Colonic mucosa (tissue), 4 donors: ENCODE data around the gene PRPF4. TPM values are rescaled to one million over a fixed set of nuclear protein-coding genes. Genes with fewer than 3 reads are reported as not detected.

ENCODE experiments used
- DNase-seq: peaks from one replicate; pipeline ENCODE4 v3.0.0-alpha.2; 2020
- H3K27ac ChIP-seq: fragments of 200-600 bp; one replicate; pipeline ENCODE4 v1.8.0; 2021
- H3K27me3 ChIP-seq: fragments of 200-600 bp; one replicate; pipeline ENCODE4 v1.8.0; 2021
- H3K36me3 ChIP-seq: fragments of 200-600 bp; one replicate; pipeline ENCODE4 v1.8.0; 2021
- H3K4me1 ChIP-seq: fragments of 200-600 bp; one replicate; pipeline ENCODE4 v1.8.0; 2021; ENCODE audit warnings: mild to moderate bottlenecking
- H3K4me3 ChIP-seq: fragments of 200-600 bp; one replicate; pipeline ENCODE4 v1.8.0; 2021
- H3K9ac ChIP-seq, 2 donors: one replicate each; pipeline ENCODE4 v1.7.0; 2013; ENCODE audit warnings: control low read depth in 2 of 2, low read depth in 2 of 2, low read length in 2 of 2
- H3K9me3 ChIP-seq: fragments of 200-600 bp; one replicate; pipeline ENCODE4 v1.8.0; 2021
- intact Hi-C: fragments of 100-400 bp; cut with DNase I; formaldehyde crosslinking; loops from one replicate; pipeline ENCODE4 v1.14.1; 2022
- total RNA-seq, 2 donors: library from RNA; stranded (reverse); fragmentation: NEBNext Ultra II Directional in 1 of 2; extraction: Animal tissue kit (Norgen Biotek cat#: 25700) in 1 of 2; gene quantifications; one replicate each; pipeline ENCODE4 v1.2.1, GENCODE V29; 2021
- TF ChIP-seq, protein P1 (sequence below): fragments of 200-600 bp; IDR thresholded peaks from one replicate; pipeline ENCODE4 v1.8.0; 2022; ENCODE audit warnings: antibody characterized with exemption, mild to moderate bottlenecking
- donor health status: healthy.
- donor health status: DM: no; HTN: no; CAD: no.
- donor health status: DM: no; HTN: no; CAD: no.

Gene PRPF4
- total RNA-seq, 2 donors from 2014 or later: 16.0 to 25.9 TPM

DNA sequence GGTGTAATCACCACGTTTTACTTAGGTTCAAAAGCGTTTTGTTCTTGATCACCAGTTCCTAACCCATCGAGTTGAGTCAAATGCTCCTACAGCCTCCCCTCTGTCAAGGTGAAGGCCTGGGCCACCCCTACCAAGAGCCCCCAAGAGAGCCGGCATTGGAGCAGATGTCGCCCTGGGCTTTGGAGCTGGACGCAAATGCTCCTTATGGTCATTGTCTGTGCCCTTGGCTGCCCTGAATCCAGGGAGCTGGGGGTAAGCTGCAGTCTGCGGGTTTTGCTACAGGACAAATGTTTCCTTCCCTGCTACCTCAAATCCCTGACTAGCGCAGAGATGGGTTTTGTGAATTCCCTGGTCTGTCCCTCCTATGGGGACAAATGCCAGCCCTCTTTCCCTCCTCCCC lies 22.9 kb downstream of the PRPF4 start:
- Histone ChIP-seq H3K27me3 (no peaks in the 10 kb centered on the region), H3K4me3 (no peak overlapping the region), H3K36me3 (no peaks in the 10 kb centered on the region), H3K9ac (no peak overlapping the region), H3K4me1 (peaks cover 7% of the 10 kb centered on the region), H3K27ac (no peak overlapping the region), H3K9me3 (no peaks in the 10 kb centered on the region)
- TF ChIP-seq, protein P1, sequence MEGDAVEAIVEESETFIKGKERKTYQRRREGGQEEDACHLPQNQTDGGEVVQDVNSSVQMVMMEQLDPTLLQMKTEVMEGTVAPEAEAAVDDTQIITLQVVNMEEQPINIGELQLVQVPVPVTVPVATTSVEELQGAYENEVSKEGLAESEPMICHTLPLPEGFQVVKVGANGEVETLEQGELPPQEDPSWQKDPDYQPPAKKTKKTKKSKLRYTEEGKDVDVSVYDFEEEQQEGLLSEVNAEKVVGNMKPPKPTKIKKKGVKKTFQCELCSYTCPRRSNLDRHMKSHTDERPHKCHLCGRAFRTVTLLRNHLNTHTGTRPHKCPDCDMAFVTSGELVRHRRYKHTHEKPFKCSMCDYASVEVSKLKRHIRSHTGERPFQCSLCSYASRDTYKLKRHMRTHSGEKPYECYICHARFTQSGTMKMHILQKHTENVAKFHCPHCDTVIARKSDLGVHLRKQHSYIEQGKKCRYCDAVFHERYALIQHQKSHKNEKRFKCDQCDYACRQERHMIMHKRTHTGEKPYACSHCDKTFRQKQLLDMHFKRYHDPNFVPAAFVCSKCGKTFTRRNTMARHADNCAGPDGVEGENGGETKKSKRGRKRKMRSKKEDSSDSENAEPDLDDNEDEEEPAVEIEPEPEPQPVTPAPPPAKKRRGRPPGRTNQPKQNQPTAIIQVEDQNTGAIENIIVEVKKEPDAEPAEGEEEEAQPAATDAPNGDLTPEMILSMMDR: no peak
- no peak for DNase-seq
- intact Hi-C loops: no loop called here

DNA sequence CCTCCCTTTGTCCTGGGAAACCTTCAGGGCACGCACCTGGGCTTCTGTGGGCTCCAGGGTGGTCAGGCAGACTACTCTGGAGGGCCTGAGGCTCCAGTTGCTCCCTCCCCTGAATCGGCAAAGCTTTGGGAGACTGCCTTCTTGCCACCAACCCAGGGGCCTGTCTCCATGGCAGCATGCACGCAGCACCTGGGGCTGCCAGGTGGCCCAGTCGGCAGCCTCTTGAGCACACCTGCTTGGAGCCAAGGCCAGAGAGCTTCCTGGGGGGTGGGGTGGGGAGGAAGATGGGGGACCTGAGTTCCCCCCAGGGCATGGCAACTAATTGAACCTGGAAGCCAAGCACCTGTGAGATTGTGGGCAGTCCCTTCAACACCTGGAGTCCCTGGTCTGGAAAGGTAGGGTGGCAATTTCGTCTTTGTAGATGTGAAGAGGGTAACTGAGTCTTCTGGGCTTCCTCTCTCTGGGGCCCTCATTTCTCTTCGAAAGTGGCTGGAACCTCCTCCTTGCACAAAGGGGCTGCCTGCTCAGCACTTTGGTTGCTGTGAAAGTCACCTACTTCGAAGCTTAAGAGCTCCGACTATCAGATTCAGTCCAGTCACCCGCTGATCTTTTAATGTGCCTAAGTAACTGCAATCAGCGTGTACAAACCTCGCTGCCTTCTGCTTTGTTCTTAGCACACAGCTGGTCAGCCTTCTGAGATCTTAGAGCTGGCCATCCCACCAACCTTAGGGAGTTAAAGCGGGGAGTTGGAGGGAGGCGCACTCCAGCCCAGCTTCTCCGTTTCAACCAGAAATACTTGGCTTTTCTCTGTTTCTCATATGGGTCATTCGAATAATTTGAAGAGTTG lies 23.7 kb downstream of the PRPF4 start:
- intact Hi-C loops: no loop called here
- DNase-seq: no peak
- TF ChIP-seq, protein P1: no peak

DNA sequence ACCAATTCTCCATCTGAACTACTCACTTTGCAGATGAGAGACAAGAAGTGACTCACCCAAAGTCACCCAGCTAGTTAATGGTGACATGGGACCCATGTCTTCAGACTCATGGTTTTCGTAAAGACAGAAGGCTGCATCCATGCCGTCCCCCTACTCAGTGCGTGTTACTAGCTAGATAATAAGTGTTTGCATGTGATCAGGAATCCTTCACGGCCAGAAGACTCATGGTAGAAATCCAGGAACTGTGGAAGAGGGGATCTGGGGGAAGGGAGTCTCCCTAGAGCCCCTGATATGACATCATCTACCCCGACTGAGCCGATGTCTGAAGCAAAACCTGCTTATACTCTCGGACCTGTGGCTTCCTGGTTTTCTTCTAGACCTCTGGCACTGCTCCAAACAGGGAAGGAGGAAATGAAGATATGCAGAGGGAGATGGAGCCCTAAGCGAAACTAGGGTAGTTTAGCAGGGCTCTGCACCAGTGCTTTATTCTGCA lies 24.4 kb downstream of the PRPF4 start:
- DNase-seq: peak; percentile 79
- Histone ChIP-seq H3K4me3 (no peak overlapping the region), H3K9me3 (no peaks in the 10 kb centered on the region), H3K27ac (no peak overlapping the region), H3K36me3 (no peaks in the 10 kb centered on the region), H3K4me1 (peaks cover 7% of the 10 kb centered on the region), H3K27me3 (no peaks in the 10 kb centered on the region), H3K9ac (peak overlapping the region in 1 of 2 donors; percentile 51)
- intact Hi-C loops: no loop called here
- TF ChIP-seq, protein P1: no peak

More for the DNA sequence above, 23.7 kb downstream of the PRPF4 start:
- Histone ChIP-seq H3K27me3 (no peaks in the 10 kb centered on the region), H3K9me3 (no peaks in the 10 kb centered on the region), H3K36me3 (no peaks in the 10 kb centered on the region), H3K4me3 (no peak overlapping the region), H3K4me1 (peaks cover 7% of the 10 kb centered on the region), H3K27ac (no peak overlapping the region), H3K9ac (no peak overlapping the region)

DNA sequence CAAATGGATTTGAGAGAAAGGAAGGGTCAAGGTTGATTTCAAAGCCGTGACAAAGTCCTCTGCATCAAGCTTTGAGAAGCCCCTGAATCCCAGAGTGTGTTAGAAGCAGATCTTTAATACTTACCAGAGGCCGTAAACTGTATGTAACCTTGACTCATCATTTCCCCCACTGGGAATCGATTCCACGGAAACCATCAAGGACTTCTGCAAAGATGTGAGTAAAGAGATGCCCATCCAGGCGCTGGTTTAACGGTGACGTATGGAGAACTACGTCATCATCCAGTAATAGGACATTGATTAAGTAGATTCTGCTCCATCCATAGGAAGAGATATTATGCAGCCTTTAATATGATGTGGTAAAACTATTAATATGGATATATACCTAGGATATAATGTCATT lies 26.1 kb downstream of the PRPF4 start:
- H3K9me3 ChIP-seq: no peaks in the 10 kb centered on the region
- intact Hi-C loops: no loop called here
- no peak overlapping the region for H3K27ac ChIP-seq
- no peaks in the 10 kb centered on the region for H3K27me3 ChIP-seq
- peaks cover 7% of the 10 kb centered on the region for H3K4me1 ChIP-seq
- DNase-seq: no peak
- TF ChIP-seq, protein P1: no peak
- H3K4me3 ChIP-seq: no peak overlapping the region
- no peak overlapping the region for H3K9ac ChIP-seq
- H3K36me3 ChIP-seq: no peaks in the 10 kb centered on the region

DNA sequence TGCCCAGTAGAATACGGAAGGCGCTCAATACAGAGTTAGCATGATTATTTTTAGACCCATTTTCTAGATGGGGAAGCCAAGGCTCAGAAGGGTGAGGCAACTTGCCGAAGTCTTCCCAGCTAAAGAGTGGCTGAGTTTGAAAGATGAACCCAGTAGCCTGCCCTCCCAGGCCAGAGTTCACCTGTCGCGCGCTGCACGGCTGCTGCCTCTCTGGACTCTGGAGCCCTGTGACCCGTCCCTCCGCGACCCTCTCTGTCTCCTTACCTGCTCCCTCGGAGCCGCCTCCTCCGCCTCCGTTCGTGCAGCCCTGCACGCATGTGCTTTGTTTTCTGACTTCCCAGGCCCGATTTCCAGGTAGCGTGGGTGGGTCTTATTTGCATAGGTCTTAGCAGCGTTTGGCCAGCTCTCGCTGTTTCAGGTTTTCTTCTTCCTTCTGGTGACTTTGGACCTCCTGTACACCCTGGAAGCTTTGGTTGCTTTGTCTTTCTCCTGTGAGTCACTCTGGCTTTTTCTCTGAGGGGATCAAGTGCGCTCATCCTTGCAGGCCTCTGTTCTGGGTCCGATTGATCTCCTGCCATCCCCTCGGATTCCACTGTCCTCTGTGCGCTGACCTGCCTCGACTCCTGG lies 27.4 kb downstream of the PRPF4 start, which contains the start of gene RNF183:
RNF183 (minus strand) TSS at position 585 of the 627 bp plus-strand sequence. CDS start 5,192 bp downstream, outside the sequence.
- H3K4me3 ChIP-seq: no peak within 1 kb of the TSS
- no peaks in the 10 kb centered on the region for H3K36me3 ChIP-seq
- no peaks in the 10 kb centered on the region for H3K9me3 ChIP-seq
- intact Hi-C loops: no loop called here
- H3K27ac ChIP-seq: no peak within 1 kb of the TSS
- TF ChIP-seq, protein P1: no peak
- H3K9ac ChIP-seq: peak within 1 kb of the TSS in 1 of 2 donors; percentile 2
- DNase-seq: peak; percentile 63
- H3K4me1 ChIP-seq: peaks cover 7% of the 10 kb centered on the region
- H3K27me3 ChIP-seq: no peaks in the 10 kb centered on the region
